NCI-H82 treated with DMSO at 0.1 percent for 48 hours (cell line): ENCODE measurements around the gene ENO4.

Source experiments
- DNase-seq: peaks from one replicate; lab custom pipeline; 2025; ENCODE audit not compliant: unreplicated experiment; lab: John Stamatoyannopoulos, UW

Gene ENO4

GRCh38 chr10:116866987-116867595, 17.8 kb downstream of the ENO4 start:
- DNase-seq = no peak

GRCh38 chr10:116868198-116868676, 18.9 kb downstream of the ENO4 start:
- no peak for DNase-seq

- DNase-seq = no peak
Measured at GRCh38 chr10:116868722-116869121, 19.4 kb downstream of the ENO4 start.

GRCh38 chr10:116870949-116871348, 21.6 kb downstream of the ENO4 start:
- DNase-seq = no peak

GRCh38 chr10:116873134-116873533, 23.8 kb downstream of the ENO4 start:
- no peak for DNase-seq

- DNase-seq = no peak
Measured at GRCh38 chr10:116875897-116876296, 26.6 kb downstream of the ENO4 start.

- no peak for DNase-seq
Measured at GRCh38 chr10:116877391-116877790, 28.1 kb downstream of the ENO4 start.

- no peak for DNase-seq
Measured at GRCh38 chr10:116878123-116878522, 28.8 kb downstream of the ENO4 start.

- DNase-seq = no peak
Measured at GRCh38 chr10:116879817-116880216, 30.5 kb downstream of the ENO4 start.

- no peak for DNase-seq
Measured at GRCh38 chr10:116880716-116881482, 31.6 kb downstream of the ENO4 start.

- DNase-seq = no peak
Measured at GRCh38 chr10:116882639-116883038, 33.3 kb downstream of the ENO4 start.

GRCh38 chr10:116886772-116887171, 37.5 kb downstream of the ENO4 start:
- DNase-seq = no peak

- no peak for DNase-seq
Measured at GRCh38 chr10:116888380-116889055, 39.2 kb downstream of the ENO4 start.

GRCh38 chr10:116889066-116889465, 39.8 kb downstream of the ENO4 start:
- no peak for DNase-seq

GRCh38 chr10:116891208-116891607, 41.9 kb downstream of the ENO4 start:
- no peak for DNase-seq

- DNase-seq = peak; percentile 92
Measured at GRCh38 chr10:116892907-116893685, 43.8 kb downstream of the ENO4 start.

- no peak for DNase-seq
Measured at GRCh38 chr10:116893686-116894037, 44.4 kb downstream of the ENO4 start.

GRCh38 chr10:116899626-116900025, 50.3 kb downstream of the ENO4 start:
- DNase-seq = no peak

GRCh38 chr10:116905845-116906210, 56.5 kb downstream of the ENO4 start:
- no peak for DNase-seq

GRCh38 chr10:116907245-116907987, 58.1 kb downstream of the ENO4 start:
- DNase-seq = no peak

- no peak for DNase-seq
Measured at GRCh38 chr10:116909307-116909706, 60.0 kb downstream of the ENO4 start.
